OCI-LY7 (cell line): ENCODE results near the gene PPP2R3C. TPM values are rescaled to one million over a fixed set of nuclear protein-coding genes. Genes with fewer than 3 reads are reported as not detected.

Source experiments
- BruUV-seq: library from RNA; stranded (reverse); fragments of 400-500 nt; replicated peaks from 2 replicates; lab custom pipeline; 2021; lab: Mats Ljungman, UMichigan
- CTCF ChIA-PET: fragments of 300-600 bp; sonication (Branson Sonifier 250); formaldehyde crosslinking; loops from one replicate; lab custom pipeline; 2022; ENCODE audit warnings: antibody characterized with exemption; ENCODE audit not compliant: unreplicated experiment; lab: Charles Lee
- POLR2A ChIA-PET: fragments of 300-600 bp; sonication (Branson Sonifier 250); formaldehyde crosslinking; loops from one replicate; lab custom pipeline; 2022; ENCODE audit warnings: antibody characterized with exemption; lab: Charles Lee
- DNase-seq: peaks from one replicate; pipeline ENCODE4 v3.0.0-alpha.2; 2015; ENCODE audit warnings: low spot score
- H2AFZ ChIP-seq: fragments of 200-600 bp; sonication (generic), shearing (Covaris generic); 2 replicates; pipeline ENCODE4 v1.6.1; 2014; ENCODE audit warnings: mild to moderate bottlenecking, antibody characterized with exemption, low read length, moderate library complexity
- H3K27ac ChIP-seq: fragments of 200-600 bp; sonication (generic); 2 replicates; pipeline ENCODE4 v1.5.1; 2014; ENCODE audit warnings: mixed run types, low read depth, mild to moderate bottlenecking, moderate library complexity, low read length, inconsistent platforms; ENCODE audit not compliant: poor library complexity, severe bottlenecking
- H3K36me3 ChIP-seq: fragments of 200-600 bp; sonication (generic); 2 replicates; pipeline ENCODE4 v1.6.1; 2014; ENCODE audit warnings: mild to moderate bottlenecking, antibody characterized with exemption, low read length, moderate library complexity, mixed read lengths; ENCODE audit not compliant: insufficient read depth
- H3K4me1 ChIP-seq: fragments of 200-600 bp; sonication (generic); 2 replicates; pipeline ENCODE4 v1.5.1; 2014; ENCODE audit warnings: mild to moderate bottlenecking, low read length; ENCODE audit not compliant: insufficient read depth, poor library complexity, severe bottlenecking
- H3K4me2 ChIP-seq: fragments of 200-600 bp; sonication (generic); 2 replicates; pipeline ENCODE4 v1.6.1; 2014; ENCODE audit warnings: mild to moderate bottlenecking, low read length
- H3K4me3 ChIP-seq: fragments of 200-600 bp; sonication (generic); 2 replicates; pipeline ENCODE4 v1.5.1; 2014; ENCODE audit warnings: mild to moderate bottlenecking, low read depth, low read length; ENCODE audit not compliant: poor library complexity, severe bottlenecking
- H3K79me2 ChIP-seq: fragments of 200-600 bp; sonication (generic); 2 replicates; pipeline ENCODE4 v1.6.1; 2016; ENCODE audit warnings: low read depth, mild to moderate bottlenecking, low read length, moderate library complexity, mixed read lengths; ENCODE audit not compliant: insufficient read depth
- H3K9me2 ChIP-seq: fragments of 200-600 bp; sonication (generic); 2 replicates; pipeline ENCODE4 v1.6.1; 2016; ENCODE audit warnings: mild to moderate bottlenecking, low read length, mixed read lengths; ENCODE audit not compliant: insufficient read depth
- H3K9me3 ChIP-seq: fragments of 200-600 bp; sonication (generic); 2 replicates; pipeline ENCODE4 v1.6.1; 2014; ENCODE audit warnings: mild to moderate bottlenecking, mixed run types, low read length, mixed read lengths
- H4K20me1 ChIP-seq: fragments of 200-600 bp; sonication (generic); 2 replicates; pipeline ENCODE4 v1.6.1; 2014; ENCODE audit warnings: mild to moderate bottlenecking, antibody characterized with exemption, low read length, moderate library complexity, mixed read lengths; ENCODE audit not compliant: insufficient read depth
- CTCF ChIP-seq: fragments of 200-600 bp; sonication (generic); conservative IDR thresholded peaks from 2 replicates; pipeline ENCODE4 v1.5.1; 2014; ENCODE audit warnings: mild to moderate bottlenecking, antibody characterized with exemption, low read length, moderate library complexity, mixed read lengths
- EZH2phosphoT487 ChIP-seq: fragments of 200-600 bp; sonication (generic); IDR thresholded peaks from 2 replicates; pipeline ENCODE4 v1.6.1; 2018; ENCODE audit warnings: low read depth, borderline replicate concordance, mild to moderate bottlenecking, mixed run types, antibody characterized with exemption, low read length, moderate library complexity, mixed read lengths
- intact Hi-C: fragments of 100-400 bp; cut with micrococcal nuclease; formaldehyde crosslinking; loops from one replicate; pipeline ENCODE4 v1.10.0; 2022; ENCODE audit not compliant: unreplicated experiment
- total RNA-seq, 2 experiments: library from RNA; depleted of rRNA in 1 of 2; stranded (reverse); fragments of >200 nt in 1 of 2; shearing (Covaris generic) in 1 of 2; gene quantifications; 2 replicates each; pipeline ENCODE4 v1.2.3, GENCODE V29; 2014 to 2022

The PPP2R3C gene
- total RNA-seq, 2 experiments from 2014 or later, result 47.4 to 50.8 TPM

GRCh38 chr14:35149239-35149638 is 27.4 kb upstream of the PPP2R3C start:
- DNase-seq, result no peak
- intact Hi-C loops, result loop anchor here (10.0 kb wide), 1 partner anchor 546 kb away; no protein-coding TSS in a partner anchor
- TF ChIP-seq CTCF (no peak), EZH2phosphoT487 (no peak)
- BruUV-seq, result no TSS peak
- Histone ChIP-seq H4K20me1 (no peaks in the 10 kb centered on the region), H3K9me2 (no peaks in the 10 kb centered on the region), H3K4me2 (no peak overlapping the region), H3K4me3 (no peak overlapping the region), H3K4me1 (peaks cover 4% of the 10 kb centered on the region), H3K36me3 (peaks cover 54% of the 10 kb centered on the region), H3K9me3 (no peaks in the 10 kb centered on the region), H2AFZ (no peak overlapping the region), H3K27ac (no peak overlapping the region), H3K79me2 (peaks cover 23% of the 10 kb centered on the region; the same call in 1 of the 2 replicates)
- POLR2A ChIA-PET, result interaction anchor here (0.6 kb wide), 2 partner anchors 909 to 1692 kb away, joined by 3 to 4 read pairs; no protein-coding TSS in a partner anchor
- CTCF ChIA-PET, result no interaction called here

- H2AFZ ChIP-seq, result no peak overlapping the region
- H3K4me1 ChIP-seq, result no peaks in the 10 kb centered on the region
- H3K79me2 ChIP-seq, result peaks cover 27% of the 10 kb centered on the region; the same call in 1 of the 2 replicates
- TF ChIP-seq EZH2phosphoT487 (no peak), CTCF (no peak)
- no peaks in the 10 kb centered on the region for H3K9me2 ChIP-seq
- no peak overlapping the region for H3K27ac ChIP-seq
- DNase-seq, result no peak
- H3K4me3 ChIP-seq, result no peak overlapping the region
- no peak overlapping the region for H3K4me2 ChIP-seq
- H3K36me3 ChIP-seq, result peaks cover 56% of the 10 kb centered on the region
- intact Hi-C loops, result loop anchor here (10.0 kb wide), 1 partner anchor 547 kb away; no protein-coding TSS in a partner anchor
- POLR2A ChIA-PET, result interaction anchor here (0.6 to 1.4 kb wide), 4 partner anchors 52 to 137 kb away, joined by 3 read pairs; no protein-coding TSS in a partner anchor
- CTCF ChIA-PET, result no interaction called here
- no peaks in the 10 kb centered on the region for H4K20me1 ChIP-seq
- BruUV-seq, result no TSS peak
- H3K9me3 ChIP-seq, result no peaks in the 10 kb centered on the region
These were observed 25.9 kb upstream of the PPP2R3C start for GRCh38 chr14:35147711-35148110.

GRCh38 chr14:35147186-35147585 is 25.4 kb upstream of the PPP2R3C start:
- intact Hi-C loops, result loop anchor here (10.0 kb wide), 1 partner anchor 548 kb away; no protein-coding TSS in a partner anchor
- Histone ChIP-seq H3K36me3 (peaks cover 59% of the 10 kb centered on the region), H3K27ac (no peak overlapping the region), H3K4me3 (no peak overlapping the region), H3K9me2 (no peaks in the 10 kb centered on the region), H3K4me1 (no peaks in the 10 kb centered on the region), H3K9me3 (no peaks in the 10 kb centered on the region), H3K4me2 (no peak overlapping the region), H3K79me2 (peaks cover 27% of the 10 kb centered on the region; the same call in 1 of the 2 replicates), H4K20me1 (no peaks in the 10 kb centered on the region), H2AFZ (no peak overlapping the region)
- TF ChIP-seq CTCF (no peak), EZH2phosphoT487 (no peak)
- POLR2A ChIA-PET, result interaction anchor here (0.9 kb wide), 1 partner anchor 24 kb away, joined by 3 read pairs; no protein-coding TSS in a partner anchor
- CTCF ChIA-PET, result no interaction called here
- BruUV-seq, result no TSS peak
- no peak for DNase-seq
